Measurements from ENCODE around the gene MRI1. TPM values are rescaled to one million over a fixed set of nuclear protein-coding genes. Genes with fewer than 3 reads are reported as not detected.

MRI1 gene
- total RNA-seq, 1 experiment from 2014 or later = 29.9 TPM

DNA sequence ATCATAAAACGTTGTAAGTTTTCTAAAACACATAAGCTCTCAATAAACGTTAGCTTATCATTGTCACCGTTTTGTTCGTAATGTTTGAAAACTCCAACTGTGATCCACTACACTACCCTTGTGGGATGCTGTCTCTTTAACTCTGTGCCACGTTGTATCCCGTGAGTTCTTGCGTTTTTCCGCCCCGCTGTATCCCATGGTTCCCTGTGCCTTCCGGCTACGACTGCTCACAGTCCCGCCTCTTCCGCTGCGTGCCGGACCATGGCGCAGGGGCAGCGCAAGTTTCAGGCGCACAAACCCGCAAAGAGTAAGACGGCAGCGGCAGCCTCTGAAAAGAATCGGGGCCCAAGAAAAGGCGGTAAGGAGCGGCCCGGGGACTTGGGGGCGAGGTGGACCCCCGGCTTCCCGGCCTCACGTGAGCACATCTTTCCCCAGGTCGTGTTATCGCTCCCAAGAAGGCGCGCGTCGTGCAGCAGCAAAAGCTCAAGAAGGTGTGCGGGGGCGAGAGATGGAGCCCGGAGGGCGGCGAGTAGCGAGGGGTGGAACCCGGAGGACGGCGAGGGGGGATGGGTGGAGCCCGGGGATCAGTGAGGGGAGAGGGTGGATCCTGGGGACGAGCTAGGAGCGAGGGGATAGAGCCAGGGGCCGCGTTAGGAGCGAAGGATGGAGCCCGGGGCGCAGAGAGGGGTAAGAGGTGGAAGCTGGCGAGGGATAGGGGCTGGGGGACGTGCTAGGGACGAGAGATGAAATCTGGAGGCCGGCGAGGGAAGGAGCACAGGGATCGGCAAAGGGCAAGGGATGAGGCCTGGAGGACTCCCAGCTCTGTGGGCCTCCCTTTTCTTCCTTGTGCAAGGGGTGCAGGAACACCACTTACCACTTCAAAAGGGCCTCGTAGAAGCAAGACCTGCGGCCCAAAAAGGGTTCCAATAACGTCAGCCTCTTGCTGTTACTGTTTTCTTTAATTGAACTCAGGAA lies 10.2 kb downstream of the MRI1 start, which contains the start of gene C19orf53 (continued):
- no peak for TF ChIP-seq NR2C2 (CRISPR knock-in tag; IDR thresholded peaks at IDR 0.05)
- no peak for TF ChIP-seq GTF2I (CRISPR knock-in tag; conservative IDR thresholded peaks at IDR 0.05)
- peak; percentile 90; the same call in 1 of the 2 replicates for TF ChIP-seq TEAD1 (CRISPR knock-in tag; IDR thresholded peaks at IDR 0.05)
- peak; percentile 83 for TF ChIP-seq ZNF263 (CRISPR knock-in tag; IDR thresholded peaks at IDR 0.05; ENCODE audit: low read depth)
- TF ChIP-seq, protein P1, sequence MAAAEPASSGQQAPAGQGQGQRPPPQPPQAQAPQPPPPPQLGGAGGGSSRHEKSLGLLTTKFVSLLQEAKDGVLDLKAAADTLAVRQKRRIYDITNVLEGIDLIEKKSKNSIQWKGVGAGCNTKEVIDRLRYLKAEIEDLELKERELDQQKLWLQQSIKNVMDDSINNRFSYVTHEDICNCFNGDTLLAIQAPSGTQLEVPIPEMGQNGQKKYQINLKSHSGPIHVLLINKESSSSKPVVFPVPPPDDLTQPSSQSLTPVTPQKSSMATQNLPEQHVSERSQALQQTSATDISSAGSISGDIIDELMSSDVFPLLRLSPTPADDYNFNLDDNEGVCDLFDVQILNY (CRISPR knock-in tag; IDR thresholded peaks at IDR 0.05) = no peak
- TF ChIP-seq, protein P2, sequence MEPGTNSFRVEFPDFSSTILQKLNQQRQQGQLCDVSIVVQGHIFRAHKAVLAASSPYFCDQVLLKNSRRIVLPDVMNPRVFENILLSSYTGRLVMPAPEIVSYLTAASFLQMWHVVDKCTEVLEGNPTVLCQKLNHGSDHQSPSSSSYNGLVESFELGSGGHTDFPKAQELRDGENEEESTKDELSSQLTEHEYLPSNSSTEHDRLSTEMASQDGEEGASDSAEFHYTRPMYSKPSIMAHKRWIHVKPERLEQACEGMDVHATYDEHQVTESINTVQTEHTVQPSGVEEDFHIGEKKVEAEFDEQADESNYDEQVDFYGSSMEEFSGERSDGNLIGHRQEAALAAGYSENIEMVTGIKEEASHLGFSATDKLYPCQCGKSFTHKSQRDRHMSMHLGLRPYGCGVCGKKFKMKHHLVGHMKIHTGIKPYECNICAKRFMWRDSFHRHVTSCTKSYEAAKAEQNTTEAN (CRISPR knock-in tag; IDR thresholded peaks at IDR 0.05) = no peak
- TF ChIP-seq, protein P3, sequence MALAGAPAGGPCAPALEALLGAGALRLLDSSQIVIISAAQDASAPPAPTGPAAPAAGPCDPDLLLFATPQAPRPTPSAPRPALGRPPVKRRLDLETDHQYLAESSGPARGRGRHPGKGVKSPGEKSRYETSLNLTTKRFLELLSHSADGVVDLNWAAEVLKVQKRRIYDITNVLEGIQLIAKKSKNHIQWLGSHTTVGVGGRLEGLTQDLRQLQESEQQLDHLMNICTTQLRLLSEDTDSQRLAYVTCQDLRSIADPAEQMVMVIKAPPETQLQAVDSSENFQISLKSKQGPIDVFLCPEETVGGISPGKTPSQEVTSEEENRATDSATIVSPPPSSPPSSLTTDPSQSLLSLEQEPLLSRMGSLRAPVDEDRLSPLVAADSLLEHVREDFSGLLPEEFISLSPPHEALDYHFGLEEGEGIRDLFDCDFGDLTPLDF (CRISPR knock-in tag; IDR thresholded peaks at IDR 0.05) = no peak
- no peak for TF ChIP-seq ZNF219 (CRISPR knock-in tag; IDR thresholded peaks at IDR 0.05; ENCODE audit: borderline replicate concordance)
- TF ChIP-seq CBFB (CRISPR knock-in tag; IDR thresholded peaks at IDR 0.05; ENCODE audit: low read depth) = peak; percentile 92; the same call in 1 of the 2 replicates
- TF ChIP-seq, protein P4, sequence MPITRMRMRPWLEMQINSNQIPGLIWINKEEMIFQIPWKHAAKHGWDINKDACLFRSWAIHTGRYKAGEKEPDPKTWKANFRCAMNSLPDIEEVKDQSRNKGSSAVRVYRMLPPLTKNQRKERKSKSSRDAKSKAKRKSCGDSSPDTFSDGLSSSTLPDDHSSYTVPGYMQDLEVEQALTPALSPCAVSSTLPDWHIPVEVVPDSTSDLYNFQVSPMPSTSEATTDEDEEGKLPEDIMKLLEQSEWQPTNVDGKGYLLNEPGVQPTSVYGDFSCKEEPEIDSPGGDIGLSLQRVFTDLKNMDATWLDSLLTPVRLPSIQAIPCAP (CRISPR knock-in tag; IDR thresholded peaks at IDR 0.05) = no peak
- TF ChIP-seq SOX15 (CRISPR knock-in tag; IDR thresholded peaks at IDR 0.05) = no peak
- TF ChIP-seq, protein P5, sequence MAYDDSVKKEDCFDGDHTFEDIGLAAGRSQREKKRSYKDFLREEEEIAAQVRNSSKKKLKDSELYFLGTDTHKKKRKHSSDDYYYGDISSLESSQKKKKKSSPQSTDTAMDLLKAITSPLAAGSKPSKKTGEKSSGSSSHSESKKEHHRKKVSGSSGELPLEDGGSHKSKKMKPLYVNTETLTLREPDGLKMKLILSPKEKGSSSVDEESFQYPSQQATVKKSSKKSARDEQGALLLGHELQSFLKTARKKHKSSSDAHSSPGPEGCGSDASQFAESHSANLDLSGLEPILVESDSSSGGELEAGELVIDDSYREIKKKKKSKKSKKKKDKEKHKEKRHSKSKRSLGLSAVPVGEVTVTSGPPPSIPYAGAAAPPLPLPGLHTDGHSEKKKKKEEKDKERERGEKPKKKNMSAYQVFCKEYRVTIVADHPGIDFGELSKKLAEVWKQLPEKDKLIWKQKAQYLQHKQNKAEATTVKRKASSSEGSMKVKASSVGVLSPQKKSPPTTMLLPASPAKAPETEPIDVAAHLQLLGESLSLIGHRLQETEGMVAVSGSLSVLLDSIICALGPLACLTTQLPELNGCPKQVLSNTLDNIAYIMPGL (CRISPR knock-in tag; IDR thresholded peaks at IDR 0.05) = peak; percentile 66; the same call in 1 of the 2 replicates
- TF ChIP-seq, protein P6, sequence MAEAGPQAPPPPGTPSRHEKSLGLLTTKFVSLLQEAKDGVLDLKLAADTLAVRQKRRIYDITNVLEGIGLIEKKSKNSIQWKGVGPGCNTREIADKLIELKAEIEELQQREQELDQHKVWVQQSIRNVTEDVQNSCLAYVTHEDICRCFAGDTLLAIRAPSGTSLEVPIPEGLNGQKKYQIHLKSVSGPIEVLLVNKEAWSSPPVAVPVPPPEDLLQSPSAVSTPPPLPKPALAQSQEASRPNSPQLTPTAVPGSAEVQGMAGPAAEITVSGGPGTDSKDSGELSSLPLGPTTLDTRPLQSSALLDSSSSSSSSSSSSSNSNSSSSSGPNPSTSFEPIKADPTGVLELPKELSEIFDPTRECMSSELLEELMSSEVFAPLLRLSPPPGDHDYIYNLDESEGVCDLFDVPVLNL (CRISPR knock-in tag; IDR thresholded peaks at IDR 0.05; ENCODE audit: borderline replicate concordance, low read depth) = no peak
- TF ChIP-seq, protein P7, sequence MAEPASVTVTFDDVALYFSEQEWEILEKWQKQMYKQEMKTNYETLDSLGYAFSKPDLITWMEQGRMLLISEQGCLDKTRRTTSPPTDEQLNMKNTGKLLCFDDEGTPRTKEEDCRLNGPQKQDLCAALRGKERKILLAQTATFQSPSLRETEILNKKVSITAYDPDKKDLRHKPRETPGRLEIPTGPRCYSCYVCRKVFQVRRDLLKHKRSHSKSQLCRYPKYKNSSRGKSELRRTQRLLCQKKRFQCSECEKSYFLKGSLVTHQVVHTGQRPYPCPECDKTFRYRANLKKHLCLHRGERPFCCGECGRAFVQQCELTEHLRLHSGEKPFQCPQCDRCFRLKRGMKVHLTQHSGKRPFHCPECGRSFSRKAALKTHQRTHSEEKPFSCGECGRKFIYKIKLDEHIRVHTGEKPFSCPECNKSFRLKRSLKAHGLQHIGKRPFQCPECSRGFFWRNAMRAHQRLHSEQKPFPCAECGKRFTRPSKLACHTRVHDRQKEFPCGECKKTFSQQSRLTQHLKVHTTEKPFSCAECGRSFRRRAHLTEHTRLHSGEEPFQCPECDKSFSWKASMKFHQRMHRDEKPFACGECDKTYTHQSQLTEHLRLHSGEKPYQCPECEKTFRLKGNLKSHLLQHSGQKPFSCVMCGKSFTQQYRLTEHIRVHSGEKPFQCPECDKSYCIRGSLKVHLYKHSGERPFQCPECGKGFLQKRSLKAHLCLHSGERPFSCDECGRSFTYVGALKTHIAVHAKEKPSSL (CRISPR knock-in tag; conservative IDR thresholded peaks at IDR 0.05) = no peak
- TF ChIP-seq, protein P8, sequence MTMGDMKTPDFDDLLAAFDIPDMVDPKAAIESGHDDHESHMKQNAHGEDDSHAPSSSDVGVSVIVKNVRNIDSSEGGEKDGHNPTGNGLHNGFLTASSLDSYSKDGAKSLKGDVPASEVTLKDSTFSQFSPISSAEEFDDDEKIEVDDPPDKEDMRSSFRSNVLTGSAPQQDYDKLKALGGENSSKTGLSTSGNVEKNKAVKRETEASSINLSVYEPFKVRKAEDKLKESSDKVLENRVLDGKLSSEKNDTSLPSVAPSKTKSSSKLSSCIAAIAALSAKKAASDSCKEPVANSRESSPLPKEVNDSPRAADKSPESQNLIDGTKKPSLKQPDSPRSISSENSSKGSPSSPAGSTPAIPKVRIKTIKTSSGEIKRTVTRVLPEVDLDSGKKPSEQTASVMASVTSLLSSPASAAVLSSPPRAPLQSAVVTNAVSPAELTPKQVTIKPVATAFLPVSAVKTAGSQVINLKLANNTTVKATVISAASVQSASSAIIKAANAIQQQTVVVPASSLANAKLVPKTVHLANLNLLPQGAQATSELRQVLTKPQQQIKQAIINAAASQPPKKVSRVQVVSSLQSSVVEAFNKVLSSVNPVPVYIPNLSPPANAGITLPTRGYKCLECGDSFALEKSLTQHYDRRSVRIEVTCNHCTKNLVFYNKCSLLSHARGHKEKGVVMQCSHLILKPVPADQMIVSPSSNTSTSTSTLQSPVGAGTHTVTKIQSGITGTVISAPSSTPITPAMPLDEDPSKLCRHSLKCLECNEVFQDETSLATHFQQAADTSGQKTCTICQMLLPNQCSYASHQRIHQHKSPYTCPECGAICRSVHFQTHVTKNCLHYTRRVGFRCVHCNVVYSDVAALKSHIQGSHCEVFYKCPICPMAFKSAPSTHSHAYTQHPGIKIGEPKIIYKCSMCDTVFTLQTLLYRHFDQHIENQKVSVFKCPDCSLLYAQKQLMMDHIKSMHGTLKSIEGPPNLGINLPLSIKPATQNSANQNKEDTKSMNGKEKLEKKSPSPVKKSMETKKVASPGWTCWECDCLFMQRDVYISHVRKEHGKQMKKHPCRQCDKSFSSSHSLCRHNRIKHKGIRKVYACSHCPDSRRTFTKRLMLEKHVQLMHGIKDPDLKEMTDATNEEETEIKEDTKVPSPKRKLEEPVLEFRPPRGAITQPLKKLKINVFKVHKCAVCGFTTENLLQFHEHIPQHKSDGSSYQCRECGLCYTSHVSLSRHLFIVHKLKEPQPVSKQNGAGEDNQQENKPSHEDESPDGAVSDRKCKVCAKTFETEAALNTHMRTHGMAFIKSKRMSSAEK (CRISPR knock-in tag; IDR thresholded peaks at IDR 0.05; ENCODE audit: borderline replicate concordance) = no peak
- TF ChIP-seq FOXJ3 (CRISPR knock-in tag; IDR thresholded peaks at IDR 0.05; ENCODE audit: borderline replicate concordance) = no peak
- no peak for TF ChIP-seq ZBTB21 (CRISPR knock-in tag; IDR thresholded peaks at IDR 0.05; ENCODE audit: borderline replicate concordance)
- 0 out of 2 replicates have a peak, but pooled peaks have one; percentile 60 for TF ChIP-seq PRRX2 (CRISPR knock-in tag; IDR thresholded peaks at IDR 0.05)
- TF ChIP-seq, protein P9, sequence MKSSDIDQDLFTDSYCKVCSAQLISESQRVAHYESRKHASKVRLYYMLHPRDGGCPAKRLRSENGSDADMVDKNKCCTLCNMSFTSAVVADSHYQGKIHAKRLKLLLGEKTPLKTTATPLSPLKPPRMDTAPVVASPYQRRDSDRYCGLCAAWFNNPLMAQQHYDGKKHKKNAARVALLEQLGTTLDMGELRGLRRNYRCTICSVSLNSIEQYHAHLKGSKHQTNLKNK (CRISPR knock-in tag; IDR thresholded peaks at IDR 0.05) = 0 out of 2 replicates have a peak, but pooled peaks have one; percentile 57
- TF ChIP-seq ATF1 (CRISPR knock-in tag; IDR thresholded peaks at IDR 0.05) = peak; percentile 67; the same call in 1 of the 2 replicates
